Smooth muscle cell (in vitro differentiated cells): Measurements from ENCODE around the gene PDGFB. TPM values are rescaled to one million over a fixed set of nuclear protein-coding genes. Genes with fewer than 3 reads are reported as not detected.

Source experiments
- DNase-seq: peaks from one replicate; lab custom pipeline; 2025; ENCODE audit not compliant: unreplicated experiment; lab: John Stamatoyannopoulos, UW
- H2AFZ ChIP-seq: fragments of 200-600 bp; sonication (generic); 2 replicates; pipeline ENCODE4 v1.6.0; 2016; ENCODE audit warnings: antibody characterized with exemption, low read depth, mild to moderate bottlenecking
- H3F3A ChIP-seq: fragments of 200-600 bp; sonication (generic); 2 replicates; pipeline ENCODE4 v1.6.0; 2017; ENCODE audit warnings: antibody characterized with exemption, low read depth
- H3K27ac ChIP-seq: fragments of 200-600 bp; sonication (generic); 2 replicates; pipeline ENCODE4 v1.5.1; 2016; ENCODE audit warnings: low read depth, mild to moderate bottlenecking
- H3K27me3 ChIP-seq: fragments of 200-600 bp; sonication (generic); 2 replicates; pipeline ENCODE4 v1.6.1; 2016; ENCODE audit warnings: low read depth, mild to moderate bottlenecking
- H3K36me3 ChIP-seq: fragments of 200-600 bp; sonication (generic); 2 replicates; pipeline ENCODE4 v1.5.1; 2016; ENCODE audit warnings: low read depth
- H3K4me1 ChIP-seq: fragments of 200-600 bp; sonication (generic); 2 replicates; pipeline ENCODE4 v1.5.1; 2016; ENCODE audit warnings: low read depth
- H3K4me2 ChIP-seq: fragments of 200-600 bp; sonication (generic); 2 replicates; pipeline ENCODE4 v1.6.0; 2016; ENCODE audit warnings: mild to moderate bottlenecking
- H3K4me3 ChIP-seq: fragments of 200-600 bp; sonication (generic); 2 replicates; pipeline ENCODE4 v1.5.1; 2016; ENCODE audit warnings: mild to moderate bottlenecking
- H3K79me2 ChIP-seq: fragments of 200-600 bp; sonication (generic); 2 replicates; pipeline ENCODE4 v1.6.0; 2016; ENCODE audit warnings: low read depth, mild to moderate bottlenecking
- H3K9ac ChIP-seq: fragments of 200-600 bp; sonication (generic); 2 replicates; pipeline ENCODE4 v1.6.0; 2016; ENCODE audit warnings: low read depth
- H3K9me3 ChIP-seq: fragments of 200-600 bp; sonication (generic); replicated peaks from 2 replicates; pipeline ENCODE4 v1.5.1; 2016; ENCODE audit warnings: low read depth
- H4K20me1 ChIP-seq: fragments of 200-600 bp; sonication (generic); 2 replicates; pipeline ENCODE4 v1.6.0; 2016; ENCODE audit warnings: low read depth
- CTCF ChIP-seq: fragments of 200-600 bp; sonication (generic); IDR thresholded peaks from 2 replicates; pipeline ENCODE4 v1.5.1; 2017; ENCODE audit warnings: borderline replicate concordance, mild to moderate bottlenecking, antibody characterized with exemption; ENCODE audit not compliant: insufficient read depth, poor library complexity, severe bottlenecking
- WGBS: methylation state at CpG from one replicate; pipeline ENCODE4 v1.1.7; 2016; ENCODE audit warnings: low lambda C conversion rate; 5-methylcytosine and 5-hydroxymethylcytosine counted together
- polyA plus RNA-seq: library from polyadenylated mRNA; unstranded; fragments of >200 nt; fragmentation: Nextera tagmentation; extraction: Ambion mirVana; gene quantifications from 2 replicates; pipeline ENCODE4 v1.2.1, GENCODE V29; 2016
- total RNA-seq: library from RNA; depleted of rRNA; stranded (reverse); fragments of >200 nt; gene quantifications from 2 replicates; pipeline ENCODE4 v1.2.3, GENCODE V29; 2014

Gene PDGFB
- total and polyA plus RNA-seq, 2 experiments from 2014 or later, result 0.31 to 2.1 TPM

GRCh38 chr22:39241794-39242594 is 2.8 kb downstream of the PDGFB start:
- H3K4me1 ChIP-seq, result peaks cover 24% of the 10 kb centered on the region
- no peak overlapping the region for H2AFZ ChIP-seq
- no peaks in the 10 kb centered on the region for H4K20me1 ChIP-seq
- WGBS, result 13% methylated on average over 54 of the region's 92 CpGs
- H3K4me2 ChIP-seq, result peak overlapping the region; percentile 88
- TF ChIP-seq CTCF, result no peak
- H3F3A ChIP-seq, result no peaks in the 10 kb centered on the region
- no peak overlapping the region for H3K27ac ChIP-seq
- H3K9ac ChIP-seq, result no peak overlapping the region
- peaks cover 57% of the 10 kb centered on the region for H3K27me3 ChIP-seq
- H3K9me3 ChIP-seq, result no peaks in the 10 kb centered on the region
- no peaks in the 10 kb centered on the region for H3K79me2 ChIP-seq
- no peaks in the 10 kb centered on the region for H3K36me3 ChIP-seq
- no peak for DNase-seq
- peak overlapping the region; percentile 56 for H3K4me3 ChIP-seq

GRCh38 chr22:39240831-39241793 is 3.7 kb downstream of the PDGFB start:
- TF ChIP-seq CTCF, result no peak
- no peak for DNase-seq
- whole genome bisulfite sequencing, result 33% methylated on average over 26 of the region's 27 CpGs
- H3K27me3 ChIP-seq, result peaks cover 48% of the 10 kb centered on the region
- no peaks in the 10 kb centered on the region for H3F3A ChIP-seq
- no peaks in the 10 kb centered on the region for H3K36me3 ChIP-seq
- H3K27ac ChIP-seq, result peak overlapping the region; percentile 4
- H2AFZ ChIP-seq, result no peak overlapping the region
- no peaks in the 10 kb centered on the region for H4K20me1 ChIP-seq
- H3K4me1 ChIP-seq, result peaks cover 24% of the 10 kb centered on the region
- H3K9me3 ChIP-seq, result no peaks in the 10 kb centered on the region
- H3K4me2 ChIP-seq, result peak overlapping the region; percentile 88
- no peaks in the 10 kb centered on the region for H3K79me2 ChIP-seq
- no peak overlapping the region for H3K4me3 ChIP-seq
- no peak overlapping the region for H3K9ac ChIP-seq

- no peaks in the 10 kb centered on the region for H3K36me3 ChIP-seq
- H3K79me2 ChIP-seq, result no peaks in the 10 kb centered on the region
- H3K27ac ChIP-seq, result no peak overlapping the region
- H3K27me3 ChIP-seq, result peaks cover 35% of the 10 kb centered on the region
- no peak overlapping the region for H3K9ac ChIP-seq
- H2AFZ ChIP-seq, result no peak overlapping the region
- no peak for TF ChIP-seq CTCF
- no peaks in the 10 kb centered on the region for H4K20me1 ChIP-seq
- H3K4me2 ChIP-seq, result no peak overlapping the region
- H3K4me3 ChIP-seq, result no peak overlapping the region
- H3K9me3 ChIP-seq, result no peaks in the 10 kb centered on the region
- H3K4me1 ChIP-seq, result peaks cover 31% of the 10 kb centered on the region
- H3F3A ChIP-seq, result no peaks in the 10 kb centered on the region
- DNase-seq, result no peak
- WGBS, result 78% methylated on average over 20 of the region's 20 CpGs
Measured at GRCh38 chr22:39239561-39240423, 5.0 kb downstream of the PDGFB start.
